ENCODE results near the gene C2CD4D.

GRCh38 chr1:151882466-151882865 lies 42.8 kb upstream of the C2CD4D start:
- TF ChIP-seq CTCF (IDR thresholded peaks at IDR 0.05) (no peak), POLR2AphosphoS5 (IDR thresholded peaks at IDR 0.05; ENCODE audit: insufficient read depth in 1 of 2, low read depth in 1 of 2) (no peak), POLR2A (IDR thresholded peaks at IDR 0.05) (no peak)
